ENCODE data around the gene MAN1A2. TPM values are rescaled to one million over a fixed set of nuclear protein-coding genes. Genes with fewer than 3 reads are reported as not detected.

MAN1A2 gene
- total RNA-seq, 2 donors from 2014 or later, result 43.8 to 63.6 TPM

- 85% methylated on average over 6 of the region's 6 CpGs for WGBS
- no peaks in the 10 kb centered on the region for H3K27me3 ChIP-seq (replicated peaks; ENCODE audit: insufficient read depth)
- H3K27ac ChIP-seq, result no peak overlapping the region
- DNase-seq (ENCODE audit: low spot score), result no peak
- no peak overlapping the region for H3K4me3 ChIP-seq
- H3K4me1 ChIP-seq (replicated peaks), result peaks cover 5% of the 10 kb centered on the region
- no peaks in the 10 kb centered on the region for H3K9me3 ChIP-seq
- TF ChIP-seq CTCF (IDR thresholded peaks at IDR 0.05), result no peak
- no peak for TF ChIP-seq POLR2AphosphoS5 (IDR thresholded peaks at IDR 0.05)
- TF ChIP-seq POLR2A (IDR thresholded peaks at IDR 0.05), result no peak
- no peaks in the 10 kb centered on the region for H3K36me3 ChIP-seq
- intact Hi-C loops (cut with DNase I), result loop anchor here (5.0 kb wide), 2 partner anchors 71 to 216 kb away; partner anchors contain the start of gene TENT5C
Observed at GRCh38 chr1:117535821-117536220, 168.6 kb downstream of the MAN1A2 start.

- H3K27ac ChIP-seq, result no peak overlapping the region
- TF ChIP-seq POLR2AphosphoS5 (IDR thresholded peaks at IDR 0.05) (peak; percentile 33), CTCF (IDR thresholded peaks at IDR 0.05) (peak in 2 of 4 experiments; percentile 12 to 14), POLR2A (IDR thresholded peaks at IDR 0.05) (no peak)
- DNase-seq (ENCODE audit: low spot score), result peak; percentile 65
- H3K4me3 ChIP-seq, result no peak overlapping the region
- no peaks in the 10 kb centered on the region for H3K27me3 ChIP-seq (replicated peaks; ENCODE audit: insufficient read depth)
- peaks cover 6% of the 10 kb centered on the region for H3K4me1 ChIP-seq (replicated peaks)
- WGBS, result 41% methylated on average over 10 of the region's 10 CpGs
- no peaks in the 10 kb centered on the region for H3K9me3 ChIP-seq
- H3K36me3 ChIP-seq, result no peaks in the 10 kb centered on the region
- intact Hi-C loops (cut with DNase I), result loop anchor here (5.0 kb wide), 2 partner anchors 70 to 215 kb away; partner anchors contain the start of gene TENT5C
Observed at GRCh38 chr1:117537291-117537920, 170.2 kb downstream of the MAN1A2 start.

- peak overlapping the region; percentile 52 for H3K27ac ChIP-seq
- intact Hi-C loops (cut with DNase I), result no loop called here
Observed at GRCh38 chr1:117540532-117540931, 173.3 kb downstream of the MAN1A2 start.

GRCh38 chr1:117541003-117541402 lies 173.8 kb downstream of the MAN1A2 start:
- no peaks in the 10 kb centered on the region for H3K9me3 ChIP-seq
- H3K4me1 ChIP-seq (replicated peaks), result peaks cover 6% of the 10 kb centered on the region
- peak; percentile 92 for DNase-seq (ENCODE audit: low spot score)
- intact Hi-C loops (cut with DNase I), result no loop called here
- H3K27ac ChIP-seq, result peak overlapping the region; percentile 52
- TF ChIP-seq POLR2AphosphoS5 (IDR thresholded peaks at IDR 0.05), result peak; percentile 76
- no peak for TF ChIP-seq CTCF (IDR thresholded peaks at IDR 0.05)
- TF ChIP-seq POLR2A (IDR thresholded peaks at IDR 0.05), result no peak
- no peaks in the 10 kb centered on the region for H3K27me3 ChIP-seq (replicated peaks; ENCODE audit: insufficient read depth)
- no peak overlapping the region for H3K4me3 ChIP-seq
- WGBS, result 39% methylated on average over 3 of the region's 5 CpGs
- no peaks in the 10 kb centered on the region for H3K36me3 ChIP-seq

More at GRCh38 chr1:117540532-117540931, 173.3 kb downstream of the MAN1A2 start:
- no peaks in the 10 kb centered on the region for H3K27me3 ChIP-seq (replicated peaks; ENCODE audit: insufficient read depth)
- peaks cover 6% of the 10 kb centered on the region for H3K4me1 ChIP-seq (replicated peaks)
- no peaks in the 10 kb centered on the region for H3K36me3 ChIP-seq
- TF ChIP-seq CTCF (IDR thresholded peaks at IDR 0.05) (no peak), POLR2AphosphoS5 (IDR thresholded peaks at IDR 0.05) (no peak), POLR2A (IDR thresholded peaks at IDR 0.05) (no peak)
- WGBS, result 94% methylated on average over 6 of the region's 6 CpGs
- H3K4me3 ChIP-seq, result no peak overlapping the region
- DNase-seq (ENCODE audit: low spot score), result no peak
- no peaks in the 10 kb centered on the region for H3K9me3 ChIP-seq

- Histone ChIP-seq H3K27ac (peak overlapping the region; percentile 52), H3K4me1 (replicated peaks) (peaks cover 6% of the 10 kb centered on the region), H3K4me3 (no peak overlapping the region), H3K36me3 (no peaks in the 10 kb centered on the region), H3K9me3 (no peaks in the 10 kb centered on the region), H3K27me3 (replicated peaks; ENCODE audit: insufficient read depth) (no peaks in the 10 kb centered on the region)
- TF ChIP-seq POLR2AphosphoS5 (IDR thresholded peaks at IDR 0.05) (no peak), POLR2A (IDR thresholded peaks at IDR 0.05) (no peak), CTCF (IDR thresholded peaks at IDR 0.05) (no peak)
- intact Hi-C loops (cut with DNase I), result no loop called here
- DNase-seq (ENCODE audit: low spot score), result no peak
- 47% methylated on average over 5 of the region's 5 CpGs for WGBS
Observed at GRCh38 chr1:117541585-117541984, 174.3 kb downstream of the MAN1A2 start.

All from prostate gland (tissue), 2 donors.